ENCODE results near the gene LAMTOR2.

- no peak for TF ChIP-seq POLR2AphosphoS5 (IDR thresholded peaks at IDR 0.05; ENCODE audit: low read depth, low read length)
- no peak for TF ChIP-seq TAF1 (IDR thresholded peaks at IDR 0.05; ENCODE audit: borderline replicate concordance, insufficient read depth, low read length)
- no peak for TF ChIP-seq SIN3A (IDR thresholded peaks at IDR 0.05; ENCODE audit: borderline replicate concordance, insufficient read depth, low read length)
- TF ChIP-seq REST (IDR thresholded peaks at IDR 0.05; ENCODE audit: insufficient read depth in 1 of 2, low read depth in 2 of 2, low read length in 2 of 2) = no peak
Measured at GRCh38 chr1:156014829-156015228, 39.8 kb upstream of the LAMTOR2 start.

Measured in PFSK-1 (cell line).